Retinal pigment epithelial cell (primary cell): ENCODE measurements around the gene VAT1L.
A peak's percentile ranks its signal among the peaks of the same experiment; 100 is the strongest.

Experiments used
- DNase-seq: peaks from one replicate; pipeline ENCODE4 v3.0.0-alpha.2; 2010; ENCODE audit warnings: low read depth
- H3K4me3 ChIP-seq: 2 replicates; pipeline ENCODE4 v1.5.1; 2011; ENCODE audit warnings: mild to moderate bottlenecking, low read length, control low read depth, moderate library complexity
- CTCF ChIP-seq: conservative IDR thresholded peaks from 2 replicates; pipeline ENCODE4 v1.5.1; 2011; ENCODE audit warnings: low read depth, low read length, control low read depth, inconsistent platforms

Gene VAT1L

GRCh38 chr16:77888871-77889270 is 100.5 kb downstream of the VAT1L start:
- H3K4me3 ChIP-seq: no peak overlapping the region
- TF ChIP-seq CTCF: no peak
- no peak for DNase-seq

GRCh38 chr16:77890075-77890474 is 101.7 kb downstream of the VAT1L start:
- TF ChIP-seq CTCF: no peak
- DNase-seq: no peak
- H3K4me3 ChIP-seq: no peak overlapping the region

GRCh38 chr16:77894162-77894561 is 105.8 kb downstream of the VAT1L start:
- no peak overlapping the region for H3K4me3 ChIP-seq
- DNase-seq: no peak
- TF ChIP-seq CTCF: no peak

DNA sequence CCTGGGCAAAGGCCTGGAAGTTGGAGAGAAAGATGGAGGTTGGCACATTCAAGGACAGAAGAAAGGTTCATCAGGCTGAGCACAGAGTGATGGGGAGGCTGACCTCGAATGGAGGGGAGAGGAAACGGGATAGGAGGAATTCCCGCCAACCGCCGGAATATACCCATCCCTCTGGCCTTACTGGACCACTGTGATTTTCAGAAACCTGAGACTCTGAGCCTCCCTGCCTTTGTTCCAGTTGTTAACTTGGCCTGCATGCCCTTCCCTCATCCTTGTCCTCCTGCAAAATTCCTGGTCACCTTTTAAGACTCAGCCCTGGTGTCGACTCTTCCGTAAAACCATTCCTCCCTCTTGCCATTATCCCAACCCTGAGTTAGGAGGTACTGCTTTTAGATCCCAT is 107.6 kb downstream of the VAT1L start:
- no peak overlapping the region for H3K4me3 ChIP-seq
- no peak for DNase-seq
- no peak for TF ChIP-seq CTCF

DNA sequence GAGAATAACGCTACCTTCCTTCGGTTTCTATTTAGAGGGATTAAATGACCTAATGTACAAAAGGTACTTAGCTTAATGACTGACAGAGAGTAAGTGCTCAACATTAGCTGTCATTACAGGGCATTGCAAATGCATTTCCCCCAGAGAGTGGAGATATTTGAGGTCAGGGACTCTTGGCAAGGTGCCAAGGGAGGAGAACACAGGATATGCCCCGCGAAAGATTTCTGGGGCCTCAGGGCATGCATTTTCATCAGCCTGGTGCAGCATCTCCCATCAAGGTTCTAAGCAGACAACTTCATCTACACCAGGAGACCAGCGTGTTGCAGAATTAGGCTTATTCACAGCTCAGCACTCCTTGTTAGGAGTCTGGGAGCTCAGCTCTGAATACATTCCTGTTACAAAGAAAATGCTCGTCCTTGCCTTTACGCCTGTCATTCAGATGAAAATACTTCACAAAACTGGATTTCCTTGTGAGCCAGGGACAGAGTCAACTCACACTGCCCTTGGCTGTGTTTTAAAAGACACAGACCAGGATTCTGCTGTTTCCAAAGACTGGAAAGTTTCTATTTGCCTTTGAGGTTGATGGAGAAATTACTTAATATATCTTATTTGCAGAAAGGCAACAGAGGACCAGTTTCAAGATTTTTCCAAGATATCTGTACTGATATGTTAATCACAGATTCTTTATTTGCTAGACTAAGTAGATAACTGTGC is 108.2 kb downstream of the VAT1L start:
- no peak for TF ChIP-seq CTCF

DNA sequence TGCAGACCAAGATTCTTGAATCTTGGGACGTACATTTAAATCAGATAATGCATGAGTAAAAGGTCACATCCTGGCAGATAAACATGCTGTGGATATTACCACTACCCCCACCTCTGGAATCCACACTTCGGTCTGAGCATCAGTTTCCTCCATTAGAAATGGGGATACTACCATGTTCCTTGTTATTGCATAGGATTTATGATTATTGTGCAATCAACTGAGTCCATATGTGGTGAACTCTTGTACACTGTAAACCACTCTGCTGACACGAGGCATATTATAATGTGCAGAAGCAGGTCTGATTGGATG is 108.7 kb downstream of the VAT1L start:
- no peak for TF ChIP-seq CTCF
- no peak overlapping the region for H3K4me3 ChIP-seq
- DNase-seq: no peak

More for the DNA sequence above, 108.2 kb downstream of the VAT1L start:
- H3K4me3 ChIP-seq: no peak overlapping the region
- peak; percentile 2 for DNase-seq

- DNase-seq: no peak
- no peak for TF ChIP-seq CTCF
- H3K4me3 ChIP-seq: no peak overlapping the region
Observed at GRCh38 chr16:77897831-77898605, 109.7 kb downstream of the VAT1L start.
